GM23338 (cell line): ENCODE results near the gene ISY1.

Experiments
- CREB1 ChIP-seq: fragments of 250-450 bp; sonication (Bioruptor Pico); IDR thresholded peaks from 2 replicates; pipeline ENCODE4 v1.5.0; 2020; ENCODE audit warnings: low read depth, mild to moderate bottlenecking, moderate library complexity
- CTCF ChIP-seq, 2 experiments: fragments of 200-600 bp in 1 of 2; sonication (generic) in 1 of 2; conservative IDR thresholded peaks; 2 replicates each; pipeline versions ENCODE4 v1.5.1 to v1.6.1; 2016 to 2017; ENCODE audit warnings: antibody characterized with exemption in 2 of 2, low read depth in 2 of 2, mild to moderate bottlenecking in 2 of 2, moderate library complexity in 1 of 2
- ETS1 ChIP-seq: IDR thresholded peaks from 2 replicates; pipeline ENCODE4 v1.6.1; 2016; ENCODE audit warnings: antibody characterized with exemption
- EZH2 ChIP-seq: fragments of 200-600 bp; sonication (generic); IDR thresholded peaks from one replicate; pipeline ENCODE4 v1.8.0; 2017; ENCODE audit warnings: antibody characterized with exemption, mild to moderate bottlenecking, low read depth; ENCODE audit not compliant: unreplicated experiment
- EZH2phosphoT487 ChIP-seq: fragments of 200-600 bp; sonication (generic); IDR thresholded peaks from one replicate; pipeline ENCODE4 v1.8.1; 2018; ENCODE audit warnings: antibody characterized with exemption; ENCODE audit not compliant: unreplicated experiment
- JUNB ChIP-seq: IDR thresholded peaks from one replicate; pipeline ENCODE4 v1.6.1; 2016; ENCODE audit warnings: antibody characterized with exemption; ENCODE audit not compliant: unreplicated experiment
- NANOG ChIP-seq: IDR thresholded peaks from 2 replicates; pipeline ENCODE4 v1.6.1; 2016; ENCODE audit warnings: antibody characterized with exemption, borderline replicate concordance
- POLR2AphosphoS5 ChIP-seq: IDR thresholded peaks from 2 replicates; pipeline ENCODE4 v1.6.1; 2016; ENCODE audit warnings: antibody characterized with exemption, low read depth
- STAT1 ChIP-seq: IDR thresholded peaks from one replicate; pipeline ENCODE4 v1.6.1; 2016; ENCODE audit warnings: antibody characterized with exemption; ENCODE audit not compliant: unreplicated experiment
- ZNF114 ChIP-seq: fragments of 250-450 bp; sonication (Bioruptor Pico); IDR thresholded peaks from 2 replicates; pipeline ENCODE4 v1.5.0; 2020; ENCODE audit warnings: mild to moderate bottlenecking, moderate library complexity
- ZNF331 ChIP-seq: fragments of 250-450 bp; sonication (Bioruptor Pico); IDR thresholded peaks from 2 replicates; pipeline ENCODE4 v1.5.0; 2020; ENCODE audit warnings: low read depth, mild to moderate bottlenecking, moderate library complexity
- TF ChIP-seq, protein P1 (sequence below): IDR thresholded peaks from one replicate; pipeline ENCODE4 v1.6.1; 2018; ENCODE audit warnings: antibody characterized with exemption; ENCODE audit not compliant: unreplicated experiment
- TF ChIP-seq, protein P2 (sequence below): fragments of 250-450 bp; sonication (Bioruptor Pico); IDR thresholded peaks from 2 replicates; pipeline ENCODE4 v1.5.0; 2020; ENCODE audit warnings: mild to moderate bottlenecking, moderate library complexity

GRCh38 chr3:129103296-129103695 is 57.6 kb downstream of the ISY1 start:
- TF ChIP-seq CTCF (conservative IDR thresholded peaks at IDR 0.05; ENCODE audit: low read depth in 2 of 2) (no peak), EZH2phosphoT487 (no peak), JUNB (no peak), EZH2 (no peak), POLR2AphosphoS5 (no peak), ETS1 (no peak), CREB1 (CRISPR knock-in tag) (no peak), ZNF114 (CRISPR knock-in tag) (no peak), NANOG (no peak), ZNF331 (no peak), STAT1 (no peak)
- TF ChIP-seq, protein P1, sequence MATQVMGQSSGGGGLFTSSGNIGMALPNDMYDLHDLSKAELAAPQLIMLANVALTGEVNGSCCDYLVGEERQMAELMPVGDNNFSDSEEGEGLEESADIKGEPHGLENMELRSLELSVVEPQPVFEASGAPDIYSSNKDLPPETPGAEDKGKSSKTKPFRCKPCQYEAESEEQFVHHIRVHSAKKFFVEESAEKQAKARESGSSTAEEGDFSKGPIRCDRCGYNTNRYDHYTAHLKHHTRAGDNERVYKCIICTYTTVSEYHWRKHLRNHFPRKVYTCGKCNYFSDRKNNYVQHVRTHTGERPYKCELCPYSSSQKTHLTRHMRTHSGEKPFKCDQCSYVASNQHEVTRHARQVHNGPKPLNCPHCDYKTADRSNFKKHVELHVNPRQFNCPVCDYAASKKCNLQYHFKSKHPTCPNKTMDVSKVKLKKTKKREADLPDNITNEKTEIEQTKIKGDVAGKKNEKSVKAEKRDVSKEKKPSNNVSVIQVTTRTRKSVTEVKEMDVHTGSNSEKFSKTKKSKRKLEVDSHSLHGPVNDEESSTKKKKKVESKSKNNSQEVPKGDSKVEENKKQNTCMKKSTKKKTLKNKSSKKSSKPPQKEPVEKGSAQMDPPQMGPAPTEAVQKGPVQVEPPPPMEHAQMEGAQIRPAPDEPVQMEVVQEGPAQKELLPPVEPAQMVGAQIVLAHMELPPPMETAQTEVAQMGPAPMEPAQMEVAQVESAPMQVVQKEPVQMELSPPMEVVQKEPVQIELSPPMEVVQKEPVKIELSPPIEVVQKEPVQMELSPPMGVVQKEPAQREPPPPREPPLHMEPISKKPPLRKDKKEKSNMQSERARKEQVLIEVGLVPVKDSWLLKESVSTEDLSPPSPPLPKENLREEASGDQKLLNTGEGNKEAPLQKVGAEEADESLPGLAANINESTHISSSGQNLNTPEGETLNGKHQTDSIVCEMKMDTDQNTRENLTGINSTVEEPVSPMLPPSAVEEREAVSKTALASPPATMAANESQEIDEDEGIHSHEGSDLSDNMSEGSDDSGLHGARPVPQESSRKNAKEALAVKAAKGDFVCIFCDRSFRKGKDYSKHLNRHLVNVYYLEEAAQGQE: no peak
- TF ChIP-seq, protein P2, sequence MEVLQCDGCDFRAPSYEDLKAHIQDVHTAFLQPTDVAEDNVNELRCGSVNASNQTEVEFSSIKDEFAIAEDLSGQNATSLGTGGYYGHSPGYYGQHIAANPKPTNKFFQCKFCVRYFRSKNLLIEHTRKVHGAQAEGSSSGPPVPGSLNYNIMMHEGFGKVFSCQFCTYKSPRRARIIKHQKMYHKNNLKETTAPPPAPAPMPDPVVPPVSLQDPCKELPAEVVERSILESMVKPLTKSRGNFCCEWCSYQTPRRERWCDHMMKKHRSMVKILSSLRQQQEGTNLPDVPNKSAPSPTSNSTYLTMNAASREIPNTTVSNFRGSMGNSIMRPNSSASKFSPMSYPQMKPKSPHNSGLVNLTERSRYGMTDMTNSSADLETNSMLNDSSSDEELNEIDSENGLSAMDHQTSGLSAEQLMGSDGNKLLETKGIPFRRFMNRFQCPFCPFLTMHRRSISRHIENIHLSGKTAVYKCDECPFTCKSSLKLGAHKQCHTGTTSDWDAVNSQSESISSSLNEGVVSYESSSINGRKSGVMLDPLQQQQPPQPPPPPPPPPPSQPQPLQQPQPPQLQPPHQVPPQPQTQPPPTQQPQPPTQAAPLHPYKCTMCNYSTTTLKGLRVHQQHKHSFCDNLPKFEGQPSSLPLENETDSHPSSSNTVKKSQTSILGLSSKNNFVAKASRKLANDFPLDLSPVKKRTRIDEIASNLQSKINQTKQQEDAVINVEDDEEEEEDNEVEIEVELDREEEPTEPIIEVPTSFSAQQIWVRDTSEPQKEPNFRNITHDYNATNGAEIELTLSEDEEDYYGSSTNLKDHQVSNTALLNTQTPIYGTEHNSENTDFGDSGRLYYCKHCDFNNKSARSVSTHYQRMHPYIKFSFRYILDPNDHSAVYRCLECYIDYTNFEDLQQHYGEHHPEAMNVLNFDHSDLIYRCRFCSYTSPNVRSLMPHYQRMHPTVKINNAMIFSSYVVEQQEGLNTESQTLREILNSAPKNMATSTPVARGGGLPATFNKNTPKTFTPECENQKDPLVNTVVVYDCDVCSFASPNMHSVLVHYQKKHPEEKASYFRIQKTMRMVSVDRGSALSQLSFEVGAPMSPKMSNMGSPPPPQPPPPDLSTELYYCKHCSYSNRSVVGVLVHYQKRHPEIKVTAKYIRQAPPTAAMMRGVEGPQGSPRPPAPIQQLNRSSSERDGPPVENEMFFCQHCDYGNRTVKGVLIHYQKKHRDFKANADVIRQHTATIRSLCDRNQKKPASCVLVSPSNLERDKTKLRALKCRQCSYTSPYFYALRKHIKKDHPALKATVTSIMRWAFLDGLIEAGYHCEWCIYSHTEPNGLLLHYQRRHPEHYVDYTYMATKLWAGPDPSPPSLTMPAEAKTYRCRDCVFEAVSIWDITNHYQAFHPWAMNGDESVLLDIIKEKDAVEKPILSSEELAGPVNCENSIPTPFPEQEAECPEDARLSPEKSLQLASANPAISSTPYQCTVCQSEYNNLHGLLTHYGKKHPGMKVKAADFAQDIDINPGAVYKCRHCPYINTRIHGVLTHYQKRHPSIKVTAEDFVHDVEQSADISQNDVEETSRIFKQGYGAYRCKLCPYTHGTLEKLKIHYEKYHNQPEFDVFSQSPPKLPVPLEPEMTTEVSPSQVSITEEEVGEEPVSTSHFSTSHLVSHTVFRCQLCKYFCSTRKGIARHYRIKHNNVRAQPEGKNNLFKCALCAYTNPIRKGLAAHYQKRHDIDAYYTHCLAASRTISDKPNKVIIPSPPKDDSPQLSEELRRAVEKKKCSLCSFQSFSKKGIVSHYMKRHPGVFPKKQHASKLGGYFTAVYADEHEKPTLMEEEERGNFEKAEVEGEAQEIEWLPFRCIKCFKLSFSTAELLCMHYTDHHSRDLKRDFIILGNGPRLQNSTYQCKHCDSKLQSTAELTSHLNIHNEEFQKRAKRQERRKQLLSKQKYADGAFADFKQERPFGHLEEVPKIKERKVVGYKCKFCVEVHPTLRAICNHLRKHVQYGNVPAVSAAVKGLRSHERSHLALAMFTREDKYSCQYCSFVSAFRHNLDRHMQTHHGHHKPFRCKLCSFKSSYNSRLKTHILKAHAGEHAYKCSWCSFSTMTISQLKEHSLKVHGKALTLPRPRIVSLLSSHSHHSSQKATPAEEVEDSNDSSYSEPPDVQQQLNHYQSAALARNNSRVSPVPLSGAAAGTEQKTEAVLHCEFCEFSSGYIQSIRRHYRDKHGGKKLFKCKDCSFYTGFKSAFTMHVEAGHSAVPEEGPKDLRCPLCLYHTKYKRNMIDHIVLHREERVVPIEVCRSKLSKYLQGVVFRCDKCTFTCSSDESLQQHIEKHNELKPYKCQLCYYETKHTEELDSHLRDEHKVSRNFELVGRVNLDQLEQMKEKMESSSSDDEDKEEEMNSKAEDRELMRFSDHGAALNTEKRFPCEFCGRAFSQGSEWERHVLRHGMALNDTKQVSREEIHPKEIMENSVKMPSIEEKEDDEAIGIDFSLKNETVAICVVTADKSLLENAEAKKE (CRISPR knock-in tag): no peak
